Measurements from ENCODE around the gene USH2A. TPM values are rescaled to one million over a fixed set of nuclear protein-coding genes. Genes with fewer than 3 reads are reported as not detected.

USH2A gene
- total RNA-seq, 1 donor from 2014 or later = not detected

- no peak for DNase-seq
- H3K36me3 ChIP-seq = no peaks in the 10 kb centered on the region
- H3K27me3 ChIP-seq (ENCODE audit: low read depth) = no peaks in the 10 kb centered on the region
- no peak overlapping the region for H3K27ac ChIP-seq
- TF ChIP-seq CTCF (IDR thresholded peaks at IDR 0.05) = no peak
- H3K9me3 ChIP-seq = no peaks in the 10 kb centered on the region
- intact Hi-C loops (cut with DNase I) = no loop called here
- no peak for ATAC-seq
- H3K4me3 ChIP-seq = no peak overlapping the region
- no peaks in the 10 kb centered on the region for H3K4me1 ChIP-seq
Measured at GRCh38 chr1:216246577-216247203, 176.6 kb downstream of the USH2A start.

- Histone ChIP-seq H3K4me3 (no peak overlapping the region), H3K27me3 (ENCODE audit: low read depth) (no peaks in the 10 kb centered on the region), H3K4me1 (no peaks in the 10 kb centered on the region), H3K36me3 (no peaks in the 10 kb centered on the region), H3K27ac (no peak overlapping the region), H3K9me3 (no peaks in the 10 kb centered on the region)
- no peak for TF ChIP-seq CTCF (IDR thresholded peaks at IDR 0.05)
- ATAC-seq = no peak
- no peak for DNase-seq
- intact Hi-C loops (cut with DNase I) = no loop called here
Measured at GRCh38 chr1:216238844-216239243, 184.4 kb downstream of the USH2A start.

- ATAC-seq (no peak), DNase-seq (no peak)
- intact Hi-C loops (cut with DNase I) = no loop called here
- H3K4me1 ChIP-seq = no peaks in the 10 kb centered on the region
- no peaks in the 10 kb centered on the region for H3K36me3 ChIP-seq
- no peaks in the 10 kb centered on the region for H3K9me3 ChIP-seq
- TF ChIP-seq CTCF (IDR thresholded peaks at IDR 0.05) = no peak
- H3K4me3 ChIP-seq = no peak overlapping the region
- no peak overlapping the region for H3K27ac ChIP-seq
- no peaks in the 10 kb centered on the region for H3K27me3 ChIP-seq (ENCODE audit: low read depth)
Measured at GRCh38 chr1:216237927-216238542, 185.2 kb downstream of the USH2A start.

GRCh38 chr1:216224233-216224632 lies 199.0 kb downstream of the USH2A start:
- ATAC-seq = no peak
- H3K27ac ChIP-seq = no peak overlapping the region
- no peaks in the 10 kb centered on the region for H3K36me3 ChIP-seq
- H3K9me3 ChIP-seq = no peaks in the 10 kb centered on the region
- intact Hi-C loops (cut with DNase I) = no loop called here
- no peak for TF ChIP-seq CTCF (IDR thresholded peaks at IDR 0.05)
- no peaks in the 10 kb centered on the region for H3K4me1 ChIP-seq
- H3K27me3 ChIP-seq (ENCODE audit: low read depth) = no peaks in the 10 kb centered on the region
- no peak overlapping the region for H3K4me3 ChIP-seq
- DNase-seq = no peak

- TF ChIP-seq CTCF (IDR thresholded peaks at IDR 0.05) = no peak
- Histone ChIP-seq H3K36me3 (no peaks in the 10 kb centered on the region), H3K9me3 (no peaks in the 10 kb centered on the region), H3K27me3 (ENCODE audit: low read depth) (no peaks in the 10 kb centered on the region), H3K27ac (no peak overlapping the region), H3K4me3 (no peak overlapping the region), H3K4me1 (no peaks in the 10 kb centered on the region)
- intact Hi-C loops (cut with DNase I) = no loop called here
- no peak for ATAC-seq
- DNase-seq = no peak
Measured at GRCh38 chr1:216223486-216223885, 199.8 kb downstream of the USH2A start.

Measured in lower lobe of right lung (tissue), 2 donors.